Adrenal gland (tissue), 12 donors: Measurements from ENCODE around the gene KCTD17. TPM values are rescaled to one million over a fixed set of nuclear protein-coding genes. Genes with fewer than 3 reads are reported as not detected.
A peak's percentile ranks its signal among the peaks of the same experiment; 100 is the strongest.

ENCODE experiments used
- DNase-seq, 7 donors: peaks; one replicate each; pipeline ENCODE4 v3.0.0-alpha.2; 2019 to 2020
- H3K27ac ChIP-seq, 5 donors: fragments of 200-600 bp; sonication (generic) in 4 of 5; 1 replicate in 3 of 5; 2 replicates in 2 of 5; pipeline versions ENCODE4 v1.5.1 to v1.8.0; 2016 to 2020; ENCODE audit warnings: mild to moderate bottlenecking in 1 of 5
- H3K27me3 ChIP-seq: fragments of 200-600 bp; 2 replicates; pipeline ENCODE4 v1.8.0; 2021
- H3K36me3 ChIP-seq, 2 donors: fragments of 200-600 bp; replicated peaks in 1 of 2; 1 replicate in 1 of 2; 2 replicates in 1 of 2; pipeline versions ENCODE4 v1.5.1 to v1.8.0; 2018 to 2022
- H3K4me1 ChIP-seq, 2 donors: fragments of 200-600 bp; replicated peaks in 1 of 2; 1 replicate in 1 of 2; 2 replicates in 1 of 2; pipeline versions ENCODE4 v1.5.1 to v1.8.0; 2018 to 2021
- H3K4me3 ChIP-seq, 4 donors: fragments of 200-600 bp; sonication (generic) in 3 of 4; one replicate each; pipeline ENCODE4 v1.5.1; 2016 to 2018
- H3K9me3 ChIP-seq, 3 donors: fragments of 200-600 bp; sonication (generic) in 1 of 3; replicated peaks in 1 of 3; 1 replicate in 2 of 3; 2 replicates in 1 of 3; pipeline versions ENCODE4 v1.5.1 to v1.8.0; 2016 to 2021
- POLR2A ChIP-seq, 2 donors: fragments of 450-650 bp; IDR thresholded peaks; one replicate each; pipeline ENCODE4 v1.6.1; 2017; ENCODE audit warnings: antibody characterized with exemption in 2 of 2, mild to moderate bottlenecking in 2 of 2, moderate library complexity in 1 of 2
- WGBS, 4 donors: extraction: QIAGEN DNeasy Blood & Tissue Kit in 2 of 4; methylation state at CpG; one replicate each; pipeline versions ENCODE4 v1.1.5 to v1.1.7; 2013 to 2017; 5-methylcytosine and 5-hydroxymethylcytosine counted together
- intact Hi-C, 2 donors: fragments of 100-400 bp; cut with DNase I; formaldehyde crosslinking; loops; one replicate each; pipeline versions ENCODE4 v1.14.1 to v1.15.0; 2022 to 2023
- polyA plus RNA-seq, 3 donors: library from polyadenylated mRNA; stranded (reverse); fragments of 200-250 nt in 2 of 3; fragments of 350-450 nt in 1 of 3; fragmentation: Illumina TruSeq in 1 of 3; extraction: RNeasy Lipid Tissue Mini Kit (QIAGEN cat#74804) in 1 of 3; gene quantifications; one replicate each; pipeline ENCODE4 v1.2.3, GENCODE V29; 2013 to 2014
- total RNA-seq, 9 donors: library from RNA; depleted of rRNA in 4 of 9; stranded (reverse); fragments of >200 nt in 4 of 9; fragments of 120-200 nt in 1 of 9; fragmentation: NEBNext Ultra II Directional in 1 of 9; extraction: Animal tissue kit (Norgen Biotek cat#: 25700) in 1 of 9; gene quantifications; one replicate each; pipeline versions ENCODE4 v1.1.0 to v1.2.4, GENCODE V29; 2013 to 2023
- TF ChIP-seq, protein P1 (sequence below), 6 experiments: fragments of 450-650 bp in 4 of 6; fragments of 200-600 bp in 2 of 6; sonication (generic) in 1 of 6; IDR thresholded peaks; 1 replicate in 5 of 6; 2 replicates in 1 of 6; pipeline versions ENCODE4 v1.5.1 to v1.8.0; 2016 to 2021; ENCODE audit warnings: antibody characterized with exemption in 6 of 6, mild to moderate bottlenecking in 2 of 6, moderate library complexity in 1 of 6
- donor health status: healthy with polysubstance abuse.
- donor health status: Bipolar disorder and iron deficiency.
- donor health status: DM: yes; HTN: yes; CAD: no.
- donor health status: DM: no; HTN: no; CAD: no.
- donor health status: DM: no; HTN: no; CAD: no.
- donor health status: DM: yes; HTN: yes; CAD: no.

KCTD17 gene
- total and polyA plus RNA-seq, 12 donors: 10.0 to 71.5 (median 27.0) TPM

DNA sequence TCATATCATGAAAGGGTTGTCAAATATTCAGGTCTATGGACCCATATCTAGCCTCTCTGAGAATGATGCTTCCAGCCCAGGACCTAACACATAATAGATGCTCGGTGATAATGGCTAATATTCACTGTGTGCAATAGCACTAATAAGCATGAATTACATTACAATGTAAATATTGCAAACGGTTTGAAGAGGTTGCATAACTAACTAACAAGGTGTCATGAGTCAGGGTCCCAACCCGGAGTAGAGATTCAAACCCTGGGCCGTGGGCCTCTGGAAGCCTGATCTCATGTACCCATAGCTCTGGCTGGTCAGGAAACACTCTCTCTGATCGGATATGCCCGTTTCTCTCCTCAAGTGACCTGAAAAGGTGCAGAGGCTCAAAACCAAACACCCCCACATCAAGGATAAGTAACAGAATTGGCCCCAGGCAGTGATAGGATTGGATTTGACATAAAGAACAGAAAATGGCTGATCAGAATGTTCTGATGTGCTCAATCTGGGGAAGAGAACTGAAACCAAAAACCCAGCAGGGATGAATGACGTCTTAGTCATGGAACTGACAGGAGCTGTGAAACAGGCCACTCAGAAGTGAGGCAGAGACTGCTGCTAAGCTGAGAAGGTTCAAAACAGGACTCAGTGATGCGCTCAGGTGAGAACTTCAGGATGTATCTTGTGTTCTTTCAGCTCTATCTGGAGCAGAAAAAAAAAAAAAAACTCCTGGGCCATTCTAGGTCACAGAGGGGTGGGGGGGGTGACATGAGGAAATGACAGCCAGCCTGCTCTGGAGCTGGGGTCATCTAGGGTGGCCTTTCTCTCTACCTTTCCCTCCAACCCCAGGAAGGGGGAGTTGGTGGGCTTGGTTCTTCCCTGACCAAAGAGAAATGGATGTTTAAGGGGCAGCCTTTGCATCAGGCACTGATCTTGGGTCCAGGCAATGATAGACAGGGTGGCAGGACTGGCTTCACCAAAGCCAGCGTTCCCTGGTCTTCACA lies 6.6 kb upstream of the KCTD17 start:
- H3K36me3 ChIP-seq: no peaks in the 10 kb centered on the region

GRCh38 chr22:37045958-37046357 lies 5.6 kb upstream of the KCTD17 start:
- DNase-seq: peak in 1 of 7 donors; percentile 38
- H3K9me3 ChIP-seq: no peaks in the 10 kb centered on the region
- TF ChIP-seq POLR2A (IDR thresholded peaks at IDR 0.05): no peak
- TF ChIP-seq, protein P1, sequence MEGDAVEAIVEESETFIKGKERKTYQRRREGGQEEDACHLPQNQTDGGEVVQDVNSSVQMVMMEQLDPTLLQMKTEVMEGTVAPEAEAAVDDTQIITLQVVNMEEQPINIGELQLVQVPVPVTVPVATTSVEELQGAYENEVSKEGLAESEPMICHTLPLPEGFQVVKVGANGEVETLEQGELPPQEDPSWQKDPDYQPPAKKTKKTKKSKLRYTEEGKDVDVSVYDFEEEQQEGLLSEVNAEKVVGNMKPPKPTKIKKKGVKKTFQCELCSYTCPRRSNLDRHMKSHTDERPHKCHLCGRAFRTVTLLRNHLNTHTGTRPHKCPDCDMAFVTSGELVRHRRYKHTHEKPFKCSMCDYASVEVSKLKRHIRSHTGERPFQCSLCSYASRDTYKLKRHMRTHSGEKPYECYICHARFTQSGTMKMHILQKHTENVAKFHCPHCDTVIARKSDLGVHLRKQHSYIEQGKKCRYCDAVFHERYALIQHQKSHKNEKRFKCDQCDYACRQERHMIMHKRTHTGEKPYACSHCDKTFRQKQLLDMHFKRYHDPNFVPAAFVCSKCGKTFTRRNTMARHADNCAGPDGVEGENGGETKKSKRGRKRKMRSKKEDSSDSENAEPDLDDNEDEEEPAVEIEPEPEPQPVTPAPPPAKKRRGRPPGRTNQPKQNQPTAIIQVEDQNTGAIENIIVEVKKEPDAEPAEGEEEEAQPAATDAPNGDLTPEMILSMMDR (IDR thresholded peaks at IDR 0.05): peak; percentile 19 to 46 (median 38)
- 29 to 49% (median 42%) methylated on average over 4 of the region's 4 CpGs for WGBS, 4 donors
- H3K4me3 ChIP-seq: no peak overlapping the region
- intact Hi-C loops: loop anchor here in 1 of 2 donors (10.0 kb wide), 1 partner anchor 171 kb away; no protein-coding TSS in a partner anchor
- H3K27ac ChIP-seq: no peak overlapping the region
- no peaks in the 10 kb centered on the region for H3K36me3 ChIP-seq
- no peaks in the 10 kb centered on the region for H3K27me3 ChIP-seq
- peaks cover 0 to 3% of the 10 kb centered on the region in 2 donors for H3K4me1 ChIP-seq

More for the DNA sequence above, 6.6 kb upstream of the KCTD17 start:
- 68 to 81% (median 78%) methylated on average over 8 to 9 of the region's 9 CpGs for WGBS, 4 donors
- intact Hi-C loops: loop anchor here in 1 of 2 donors (10.0 kb wide), 1 partner anchor 170 kb away; no protein-coding TSS in a partner anchor
- no peak for TF ChIP-seq POLR2A (IDR thresholded peaks at IDR 0.05)
- TF ChIP-seq, protein P1 (IDR thresholded peaks at IDR 0.05): no peak
- no peaks in the 10 kb centered on the region for H3K9me3 ChIP-seq
- peaks cover 0 to 4% of the 10 kb centered on the region in 2 donors for H3K4me1 ChIP-seq
- no peak overlapping the region for H3K4me3 ChIP-seq
- H3K27ac ChIP-seq: no peak overlapping the region
- DNase-seq: no peak
- no peaks in the 10 kb centered on the region for H3K27me3 ChIP-seq

DNA sequence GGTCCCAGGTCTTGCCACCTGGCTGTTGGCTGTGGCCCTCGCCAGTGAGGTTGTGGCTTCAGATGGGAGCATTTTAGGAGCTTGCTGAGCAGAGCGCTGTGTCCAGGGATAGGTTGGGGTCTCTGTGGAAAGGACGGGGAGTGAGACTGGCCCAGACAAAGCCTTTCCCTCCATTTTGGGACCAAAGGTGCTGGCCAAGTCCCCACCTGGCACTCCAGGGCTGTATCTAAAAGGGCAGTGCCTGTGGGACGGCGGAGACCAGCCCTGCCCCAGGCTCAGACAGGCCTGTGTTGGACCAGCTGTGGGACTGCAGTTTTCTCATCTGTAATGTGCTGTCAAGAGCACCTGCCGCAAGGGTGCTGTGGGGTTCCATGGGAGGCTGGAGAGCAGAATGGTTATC lies 5.0 kb upstream of the KCTD17 start:
- TF ChIP-seq, protein P1 (IDR thresholded peaks at IDR 0.05): no peak
- TF ChIP-seq POLR2A (IDR thresholded peaks at IDR 0.05): no peak
- Histone ChIP-seq H3K27me3 (no peaks in the 10 kb centered on the region), H3K36me3 (no peaks in the 10 kb centered on the region), H3K9me3 (no peaks in the 10 kb centered on the region), H3K27ac (no peak overlapping the region), H3K4me3 (no peak overlapping the region), H3K4me1 (no peaks in the 10 kb centered on the region)
- intact Hi-C loops: loop anchor here in 1 of 2 donors (10.0 kb wide), 1 partner anchor 172 kb away; no protein-coding TSS in a partner anchor
- 93 to 95% (median 94%) methylated on average over 6 of the region's 6 CpGs for WGBS, 4 donors
- no peak for DNase-seq

DNA sequence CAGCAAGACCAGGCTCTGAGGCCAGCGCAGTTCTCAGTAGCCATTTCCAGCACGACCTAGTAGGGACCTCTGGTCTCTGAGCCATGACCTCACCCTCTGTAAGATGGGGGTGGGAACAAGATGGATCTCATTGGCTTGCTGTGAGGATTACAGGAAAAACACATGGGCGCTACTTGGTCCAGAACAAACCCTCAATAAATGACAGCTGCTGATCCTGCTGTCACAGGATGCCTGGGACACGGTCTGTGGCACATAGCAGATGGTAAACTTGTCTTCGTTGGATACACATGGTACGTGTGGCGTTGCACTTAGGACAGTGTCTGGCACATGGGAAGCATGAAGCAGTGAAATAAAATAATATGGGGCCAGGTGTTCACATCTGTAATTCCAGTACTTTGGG lies 4.5 kb upstream of the KCTD17 start:
- DNase-seq: no peak
- Histone ChIP-seq H3K36me3 (no peaks in the 10 kb centered on the region), H3K27ac (no peak overlapping the region), H3K27me3 (no peaks in the 10 kb centered on the region), H3K4me3 (no peak overlapping the region), H3K4me1 (peaks cover 1 to 4% of the 10 kb centered on the region in 2 donors), H3K9me3 (no peaks in the 10 kb centered on the region)
- TF ChIP-seq POLR2A (IDR thresholded peaks at IDR 0.05): no peak
- TF ChIP-seq, protein P1 (IDR thresholded peaks at IDR 0.05): no peak
- WGBS, 4 donors: 88 to 97% (median 93%) methylated on average over 6 to 7 of the region's 7 CpGs
- intact Hi-C loops: loop anchor here in 1 of 2 donors (10.0 kb wide), 1 partner anchor 172 kb away; no protein-coding TSS in a partner anchor
